Calu3 (cell line): ENCODE measurements around the gene AQP1. TPM values are rescaled to one million over a fixed set of nuclear protein-coding genes. Genes with fewer than 3 reads are reported as not detected.

ENCODE experiments used
- BruUV-seq: library from RNA; stranded (reverse); fragments of 400-500 nt; replicated peaks from 2 replicates; lab custom pipeline; 2021; lab: Mats Ljungman, UMichigan
- CTCF ChIA-PET: fragments of 300-600 bp; sonication (Branson Sonifier 250); formaldehyde crosslinking; loops from one replicate; lab custom pipeline; 2022; ENCODE audit warnings: antibody characterized with exemption; lab: Charles Lee
- DNase-seq: peaks from one replicate; pipeline ENCODE4 v3.0.0; 2022
- H3K27ac Mint-ChIP-seq: one replicate; pipeline ENCODE4 v1.8.0; 2022; ENCODE audit warnings: mixed read lengths; ENCODE audit not compliant: unreplicated experiment
- H3K27me3 Mint-ChIP-seq: one replicate; pipeline ENCODE4 v1.8.0; 2022; ENCODE audit warnings: mixed read lengths; ENCODE audit not compliant: unreplicated experiment
- H3K36me3 Mint-ChIP-seq: one replicate; pipeline ENCODE4 v1.8.0; 2022; ENCODE audit warnings: mild to moderate bottlenecking, moderate library complexity, mixed read lengths; ENCODE audit not compliant: insufficient read depth, unreplicated experiment
- H3K4me1 Mint-ChIP-seq: one replicate; pipeline ENCODE4 v1.8.0; 2022; ENCODE audit warnings: mild to moderate bottlenecking, low read depth, mixed read lengths; ENCODE audit not compliant: unreplicated experiment
- H3K4me3 Mint-ChIP-seq: one replicate; pipeline ENCODE4 v1.8.0; 2022; ENCODE audit warnings: mild to moderate bottlenecking, low read depth, moderate library complexity, mixed read lengths; ENCODE audit not compliant: unreplicated experiment
- H3K9me3 Mint-ChIP-seq: one replicate; pipeline ENCODE4 v1.8.0; 2022; ENCODE audit warnings: low read depth, mixed read lengths; ENCODE audit not compliant: unreplicated experiment
- CTCF ChIP-seq: fragments of 200-600 bp; IDR thresholded peaks from one replicate; pipeline ENCODE4 v1.8.0; 2022; ENCODE audit warnings: antibody characterized with exemption; ENCODE audit not compliant: unreplicated experiment
- intact Hi-C: fragments of 100-400 bp; cut with micrococcal nuclease; formaldehyde crosslinking; loops from one replicate; pipeline ENCODE4 v1.10.0; 2022; ENCODE audit not compliant: unreplicated experiment
- total RNA-seq: library from RNA; stranded (reverse); gene quantifications from 2 replicates; pipeline ENCODE4 v1.2.3, GENCODE V29; 2022

Gene AQP1
- total RNA-seq, 1 experiment from 2014 or later: 1.7 TPM

- Mint-ChIP-seq H3K4me1 (no peaks in the 10 kb centered on the region), H3K27ac (no peak overlapping the region), H3K4me3 (no peak overlapping the region), H3K27me3 (no peaks in the 10 kb centered on the region), H3K9me3 (no peaks in the 10 kb centered on the region), H3K36me3 (no peaks in the 10 kb centered on the region)
- no TSS peak for BruUV-seq
- intact Hi-C loops: no loop called here
- no peak for DNase-seq
- CTCF ChIA-PET: interaction anchor here (0.6 kb wide), 1 partner anchor 1647 kb away, joined by 3 read pairs; no protein-coding TSS in a partner anchor
- TF ChIP-seq CTCF: no peak
Measured at GRCh38 chr7:30869794-30870611, 41.6 kb upstream of the AQP1 start.

GRCh38 chr7:30870821-30871518 lies 40.7 kb upstream of the AQP1 start:
- TF ChIP-seq CTCF: no peak
- Mint-ChIP-seq H3K36me3 (no peaks in the 10 kb centered on the region), H3K9me3 (no peaks in the 10 kb centered on the region), H3K4me1 (no peaks in the 10 kb centered on the region), H3K27me3 (no peaks in the 10 kb centered on the region), H3K27ac (no peak overlapping the region), H3K4me3 (no peak overlapping the region)
- CTCF ChIA-PET: no interaction called here
- intact Hi-C loops: no loop called here
- BruUV-seq: no TSS peak
- DNase-seq: no peak

- intact Hi-C loops: no loop called here
- Mint-ChIP-seq H3K27ac (no peak overlapping the region), H3K4me3 (no peak overlapping the region), H3K27me3 (no peaks in the 10 kb centered on the region), H3K9me3 (no peaks in the 10 kb centered on the region), H3K4me1 (no peaks in the 10 kb centered on the region), H3K36me3 (no peaks in the 10 kb centered on the region)
- BruUV-seq: no TSS peak
- no peak for DNase-seq
- TF ChIP-seq CTCF: no peak
- CTCF ChIA-PET: no interaction called here
Measured at GRCh38 chr7:30871655-30872054, 40.0 kb upstream of the AQP1 start.

- no peaks in the 10 kb centered on the region for H3K4me1 Mint-ChIP-seq
- CTCF ChIA-PET: interaction anchor here (0.8 to 1.1 kb wide), 2 partner anchors 9 to 43 kb away, joined by 3 to 4 read pairs; no protein-coding TSS in a partner anchor
- no peaks in the 10 kb centered on the region for H3K36me3 Mint-ChIP-seq
- no peak for TF ChIP-seq CTCF
- no peaks in the 10 kb centered on the region for H3K27me3 Mint-ChIP-seq
- H3K4me3 Mint-ChIP-seq: no peak overlapping the region
- no peak overlapping the region for H3K27ac Mint-ChIP-seq
- no peak for DNase-seq
- no peaks in the 10 kb centered on the region for H3K9me3 Mint-ChIP-seq
- BruUV-seq: no TSS peak
- intact Hi-C loops: no loop called here
Measured at GRCh38 chr7:30873207-30873606, 38.4 kb upstream of the AQP1 start.
